Measurements from ENCODE around the gene GFI1B.
A peak's percentile ranks its signal among the peaks of the same experiment; 100 is the strongest.
"Not testable (repeated sequence)": the region's sequence is repeated elsewhere in the genome, so short reads cannot be mapped to it uniquely, and the experiment has no call there.

The GFI1B gene

GRCh38 chr9:133026426-133026825 lies 47.9 kb downstream of the GFI1B start:
- DNase-seq: no peak

GRCh38 chr9:133027134-133027533 lies 48.6 kb downstream of the GFI1B start:
- DNase-seq: no peak

- no peak for DNase-seq
Observed at GRCh38 chr9:133028221-133028620, 49.7 kb downstream of the GFI1B start.

GRCh38 chr9:133029994-133030316 lies 51.5 kb downstream of the GFI1B start:
- DNase-seq: no peak

- peak; percentile 98 for DNase-seq
Observed at GRCh38 chr9:133030317-133031129, 52.0 kb downstream of the GFI1B start, which contains the start of gene GTF3C5. TSS of gene GTF3C5 (plus strand) at chr9:133030997. CDS start at chr9:133031012, 15 bp downstream.

GRCh38 chr9:133031130-133031422 lies 52.6 kb downstream of the GFI1B start:
- DNase-seq: no peak

- DNase-seq: no peak
Observed at GRCh38 chr9:133031496-133031911, 53.0 kb downstream of the GFI1B start.

- no peak for DNase-seq
Observed at GRCh38 chr9:133032171-133032570, 53.7 kb downstream of the GFI1B start.

GRCh38 chr9:133035669-133036068 lies 57.2 kb downstream of the GFI1B start:
- no peak for DNase-seq

- no peak for DNase-seq
Observed at GRCh38 chr9:133037775-133038515, 59.5 kb downstream of the GFI1B start.

GRCh38 chr9:133040892-133041479 lies 62.5 kb downstream of the GFI1B start:
- DNase-seq: not testable (repeated sequence)
